Measurements from ENCODE around the gene NDST4.

- TF ChIP-seq EZH2 (IDR thresholded peaks at IDR 0.05) = no peak
- TF ChIP-seq CTCF (IDR thresholded peaks at IDR 0.05) = no peak
These were observed 237.8 kb downstream of the NDST4 start for GRCh38 chr4:114875630-114876029.
